Ishikawa (cell line): ENCODE data around the gene MVD.

Experiments used
- CEBPB ChIP-seq: IDR thresholded peaks from 2 replicates; pipeline ENCODE4 v1.6.1; 2012
- CREB1 ChIP-seq: IDR thresholded peaks from 2 replicates; pipeline ENCODE4 v1.6.1; 2012; ENCODE audit warnings: low read depth
- EGR1 ChIP-seq: IDR thresholded peaks from 2 replicates; pipeline ENCODE4 v1.6.1; 2012
- EP300 ChIP-seq: IDR thresholded peaks from 2 replicates; pipeline ENCODE4 v1.6.1; 2012; ENCODE audit warnings: borderline replicate concordance
- FOXM1 ChIP-seq: IDR thresholded peaks from 2 replicates; pipeline ENCODE4 v1.6.1; 2012; ENCODE audit warnings: low read depth, borderline replicate concordance
- NFIC ChIP-seq: IDR thresholded peaks from 2 replicates; pipeline ENCODE4 v1.6.1; 2012
- RAD21 ChIP-seq: IDR thresholded peaks from 2 replicates; pipeline ENCODE4 v1.6.1; 2012; ENCODE audit warnings: low read depth
- TAF1 ChIP-seq: IDR thresholded peaks from 2 replicates; pipeline ENCODE4 v1.6.1; 2012; ENCODE audit warnings: low read depth, mild to moderate bottlenecking
- TCF12 ChIP-seq: IDR thresholded peaks from 2 replicates; pipeline ENCODE4 v1.6.1; 2012; ENCODE audit warnings: low read depth
- TEAD4 ChIP-seq: IDR thresholded peaks from 2 replicates; pipeline ENCODE4 v1.6.1; 2012
- YY1 ChIP-seq: IDR thresholded peaks from 2 replicates; pipeline ENCODE4 v1.6.1; 2012; ENCODE audit warnings: low read depth
- ZBTB7A ChIP-seq: IDR thresholded peaks from 2 replicates; pipeline ENCODE4 v1.6.1; 2012; ENCODE audit warnings: low read depth
- TF ChIP-seq, protein P1 (sequence below): IDR thresholded peaks from 2 replicates; pipeline ENCODE4 v1.6.1; 2012
- TF ChIP-seq, protein P2 (sequence below): IDR thresholded peaks from 2 replicates; pipeline ENCODE4 v1.6.1; 2012; ENCODE audit warnings: low read depth, mild to moderate bottlenecking
- TF ChIP-seq, protein P3 (sequence below): IDR thresholded peaks from 2 replicates; pipeline ENCODE4 v1.6.1; 2012

The MVD gene

DNA sequence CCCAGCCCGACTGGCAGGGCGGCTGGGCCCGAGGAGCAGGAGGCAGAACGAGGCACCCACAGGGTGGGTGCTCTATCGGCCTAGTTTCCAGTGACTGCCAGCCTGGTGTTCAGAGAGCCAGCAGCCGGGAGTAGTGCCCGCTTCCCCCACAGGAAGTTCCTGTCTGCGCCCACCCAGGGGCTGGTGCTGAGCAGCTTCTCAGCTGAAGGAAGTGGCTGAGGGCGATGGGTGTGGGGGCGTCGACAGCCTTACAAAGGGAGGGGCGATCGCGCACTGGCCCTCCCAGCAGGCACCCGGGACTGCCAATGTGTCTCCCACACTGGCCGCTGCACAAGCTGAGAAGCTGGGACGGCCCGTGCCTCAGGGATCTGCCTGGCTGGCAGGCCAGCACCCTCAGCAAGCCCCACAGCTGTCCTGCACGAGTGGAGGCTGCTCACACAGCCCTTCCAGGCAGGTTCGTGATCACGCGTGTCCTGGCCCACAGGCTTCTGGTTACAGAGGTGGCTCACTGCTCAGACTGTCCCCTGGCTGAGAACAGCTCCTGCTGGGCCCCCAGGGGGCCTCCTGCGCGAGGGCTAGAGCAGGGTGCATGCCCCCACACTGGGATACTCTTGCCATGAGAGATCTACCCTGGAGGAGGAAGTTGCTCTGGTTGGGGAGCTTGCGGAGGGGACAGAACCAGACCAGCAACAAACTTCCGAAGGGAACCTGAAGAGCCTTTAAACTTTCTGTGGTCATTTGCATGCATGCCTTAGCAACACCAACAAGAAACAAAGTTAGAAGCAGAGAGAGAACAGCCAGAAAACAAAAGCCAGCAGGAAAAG lies 40.8 kb upstream of the MVD start:
- TF ChIP-seq EGR1 (no peak), YY1 (no peak)

DNA sequence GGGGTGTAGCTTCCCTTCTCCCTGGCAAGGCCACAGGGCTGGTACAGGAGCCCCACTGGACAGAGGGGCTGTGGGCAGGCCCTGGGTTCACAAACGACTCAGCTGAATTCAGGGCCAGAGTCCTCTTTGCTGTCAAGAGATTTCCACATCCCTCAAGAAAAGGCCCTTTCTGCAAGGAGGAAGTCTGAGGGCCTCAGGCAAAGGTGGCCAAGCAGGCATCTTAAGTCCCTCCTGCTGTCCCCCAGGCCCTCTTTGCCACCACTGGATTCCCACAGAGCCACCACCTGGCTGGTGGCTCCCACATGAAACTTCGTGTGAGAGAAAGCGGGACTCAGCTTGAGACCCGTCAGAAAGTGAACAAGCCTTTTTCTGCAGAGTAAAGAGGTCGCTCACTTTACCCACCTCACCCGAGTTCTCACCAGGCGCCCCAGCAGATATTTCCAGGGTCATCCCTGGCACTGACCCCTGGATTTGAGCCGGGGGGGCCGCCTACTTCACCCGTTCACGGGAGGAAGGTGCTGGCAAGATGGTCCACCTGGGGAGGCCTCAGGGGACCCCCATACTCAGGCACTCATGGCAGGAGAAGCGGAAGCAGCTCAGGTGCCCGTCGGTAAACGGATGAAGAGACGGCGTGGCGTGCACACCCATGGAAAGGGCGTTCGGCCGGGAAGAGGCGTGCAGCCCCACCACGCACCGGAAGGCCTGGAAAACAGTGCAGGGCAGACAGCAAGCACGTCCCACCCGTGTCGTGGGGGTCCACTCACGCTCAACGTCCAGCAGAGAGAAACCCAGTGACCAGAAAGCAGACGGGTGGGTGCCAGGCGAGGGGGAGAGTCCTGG lies 39.7 kb upstream of the MVD start:
- TF ChIP-seq CREB1 (no peak), CEBPB (no peak), YY1 (no peak), FOXM1 (no peak), TEAD4 (no peak), EP300 (no peak), RAD21 (no peak), TAF1 (no peak), NFIC (no peak), TCF12 (no peak), EGR1 (no peak), ZBTB7A (no peak)
- TF ChIP-seq, protein P1, sequence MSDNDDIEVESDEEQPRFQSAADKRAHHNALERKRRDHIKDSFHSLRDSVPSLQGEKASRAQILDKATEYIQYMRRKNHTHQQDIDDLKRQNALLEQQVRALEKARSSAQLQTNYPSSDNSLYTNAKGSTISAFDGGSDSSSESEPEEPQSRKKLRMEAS, result no peak
- TF ChIP-seq, protein P2, sequence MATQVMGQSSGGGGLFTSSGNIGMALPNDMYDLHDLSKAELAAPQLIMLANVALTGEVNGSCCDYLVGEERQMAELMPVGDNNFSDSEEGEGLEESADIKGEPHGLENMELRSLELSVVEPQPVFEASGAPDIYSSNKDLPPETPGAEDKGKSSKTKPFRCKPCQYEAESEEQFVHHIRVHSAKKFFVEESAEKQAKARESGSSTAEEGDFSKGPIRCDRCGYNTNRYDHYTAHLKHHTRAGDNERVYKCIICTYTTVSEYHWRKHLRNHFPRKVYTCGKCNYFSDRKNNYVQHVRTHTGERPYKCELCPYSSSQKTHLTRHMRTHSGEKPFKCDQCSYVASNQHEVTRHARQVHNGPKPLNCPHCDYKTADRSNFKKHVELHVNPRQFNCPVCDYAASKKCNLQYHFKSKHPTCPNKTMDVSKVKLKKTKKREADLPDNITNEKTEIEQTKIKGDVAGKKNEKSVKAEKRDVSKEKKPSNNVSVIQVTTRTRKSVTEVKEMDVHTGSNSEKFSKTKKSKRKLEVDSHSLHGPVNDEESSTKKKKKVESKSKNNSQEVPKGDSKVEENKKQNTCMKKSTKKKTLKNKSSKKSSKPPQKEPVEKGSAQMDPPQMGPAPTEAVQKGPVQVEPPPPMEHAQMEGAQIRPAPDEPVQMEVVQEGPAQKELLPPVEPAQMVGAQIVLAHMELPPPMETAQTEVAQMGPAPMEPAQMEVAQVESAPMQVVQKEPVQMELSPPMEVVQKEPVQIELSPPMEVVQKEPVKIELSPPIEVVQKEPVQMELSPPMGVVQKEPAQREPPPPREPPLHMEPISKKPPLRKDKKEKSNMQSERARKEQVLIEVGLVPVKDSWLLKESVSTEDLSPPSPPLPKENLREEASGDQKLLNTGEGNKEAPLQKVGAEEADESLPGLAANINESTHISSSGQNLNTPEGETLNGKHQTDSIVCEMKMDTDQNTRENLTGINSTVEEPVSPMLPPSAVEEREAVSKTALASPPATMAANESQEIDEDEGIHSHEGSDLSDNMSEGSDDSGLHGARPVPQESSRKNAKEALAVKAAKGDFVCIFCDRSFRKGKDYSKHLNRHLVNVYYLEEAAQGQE, result no peak
- TF ChIP-seq, protein P3, sequence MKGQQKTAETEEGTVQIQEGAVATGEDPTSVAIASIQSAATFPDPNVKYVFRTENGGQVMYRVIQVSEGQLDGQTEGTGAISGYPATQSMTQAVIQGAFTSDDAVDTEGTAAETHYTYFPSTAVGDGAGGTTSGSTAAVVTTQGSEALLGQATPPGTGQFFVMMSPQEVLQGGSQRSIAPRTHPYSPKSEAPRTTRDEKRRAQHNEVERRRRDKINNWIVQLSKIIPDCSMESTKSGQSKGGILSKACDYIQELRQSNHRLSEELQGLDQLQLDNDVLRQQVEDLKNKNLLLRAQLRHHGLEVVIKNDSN, result no peak

DNA sequence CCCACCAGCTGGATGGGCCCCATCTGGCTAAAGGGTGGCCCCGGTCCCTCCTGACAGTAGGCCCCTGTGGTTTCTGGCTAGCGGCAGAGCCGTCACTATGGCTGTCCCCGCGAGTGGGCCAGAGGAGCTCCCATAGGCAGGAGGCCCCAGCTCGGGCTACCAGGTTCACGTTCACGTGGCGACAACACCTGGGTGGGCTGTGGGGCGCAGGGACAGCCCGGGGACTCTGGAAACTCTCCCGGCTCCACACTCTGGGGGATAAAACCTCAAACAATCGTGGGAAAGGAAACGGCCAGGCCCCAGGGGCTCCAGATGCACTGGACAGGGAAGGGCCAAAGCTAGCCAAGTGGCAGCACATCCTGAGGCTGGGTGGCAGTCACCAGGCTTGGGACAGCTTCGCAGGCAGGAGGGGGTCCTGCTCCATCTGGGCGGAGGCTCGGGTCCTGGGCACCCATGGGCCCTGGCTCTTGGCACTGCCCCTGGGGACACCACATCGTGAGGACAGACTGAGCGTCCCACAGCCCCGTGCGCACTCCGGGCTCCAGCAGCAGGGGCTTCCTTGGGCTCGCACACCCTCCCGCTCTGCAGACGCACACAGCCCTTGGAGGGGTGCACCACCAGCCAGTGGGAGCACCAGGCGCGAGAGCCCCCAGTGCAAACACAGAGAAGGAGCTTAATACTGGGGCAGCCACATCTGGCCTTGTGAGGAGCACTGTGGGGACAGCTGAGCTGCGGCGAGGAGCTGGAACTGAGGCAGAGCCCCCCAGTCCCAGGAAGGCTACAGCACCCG lies 38.9 kb upstream of the MVD start:
- TF ChIP-seq TEAD4 (no peak), EP300 (no peak), FOXM1 (no peak), NFIC (no peak), TCF12 (no peak), EGR1 (no peak), ZBTB7A (no peak), RAD21 (no peak), CEBPB (no peak), YY1 (no peak), CREB1 (no peak)
- TF ChIP-seq, protein P1, result no peak

DNA sequence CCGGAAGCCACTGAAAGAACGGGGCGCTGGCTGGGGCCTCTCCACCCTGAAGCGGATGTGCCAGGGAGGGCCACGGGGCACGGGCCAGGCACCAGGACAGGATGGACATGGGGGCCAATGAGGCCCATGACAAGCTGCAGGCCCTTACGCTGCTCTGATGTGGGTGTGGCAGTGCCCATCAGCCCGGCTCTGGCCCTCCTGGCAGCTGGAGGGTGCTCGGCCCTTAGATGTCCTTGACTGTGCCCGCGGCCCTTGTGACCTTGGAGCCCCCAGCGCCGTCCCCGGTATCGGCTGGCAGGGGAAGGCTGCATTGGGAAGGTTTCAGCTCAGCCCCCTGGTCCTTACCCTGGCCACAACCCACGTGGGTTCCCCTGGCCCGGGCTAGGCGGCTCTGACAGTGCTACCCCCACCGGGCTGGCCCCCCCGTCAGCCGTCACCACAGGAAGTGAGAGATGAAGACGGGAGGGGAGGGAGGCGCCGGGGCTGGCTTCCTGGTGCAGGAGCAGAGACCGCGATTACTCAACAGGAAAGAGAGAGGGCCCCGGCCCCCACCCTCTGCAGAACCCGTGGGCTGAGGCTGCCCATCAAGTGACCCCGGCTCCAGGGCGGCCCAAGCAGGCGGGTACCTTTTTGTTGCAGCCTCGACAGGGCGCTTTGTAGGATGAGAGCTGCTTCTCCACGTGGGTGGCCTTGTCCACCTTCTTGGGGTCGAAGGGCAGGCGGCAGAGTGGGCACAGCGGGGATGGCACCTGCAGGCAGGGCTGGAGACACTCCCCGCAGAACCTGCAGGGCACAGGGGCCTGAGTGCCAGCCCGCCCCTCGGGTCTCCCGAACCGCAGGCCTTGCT lies 38.0 kb upstream of the MVD start:
- TF ChIP-seq RAD21 (no peak), EP300 (no peak), ZBTB7A (no peak), TAF1 (no peak), TCF12 (no peak), CEBPB (no peak), CREB1 (no peak), EGR1 (no peak), NFIC (no peak), YY1 (no peak)
- TF ChIP-seq, protein P3, result no peak

DNA sequence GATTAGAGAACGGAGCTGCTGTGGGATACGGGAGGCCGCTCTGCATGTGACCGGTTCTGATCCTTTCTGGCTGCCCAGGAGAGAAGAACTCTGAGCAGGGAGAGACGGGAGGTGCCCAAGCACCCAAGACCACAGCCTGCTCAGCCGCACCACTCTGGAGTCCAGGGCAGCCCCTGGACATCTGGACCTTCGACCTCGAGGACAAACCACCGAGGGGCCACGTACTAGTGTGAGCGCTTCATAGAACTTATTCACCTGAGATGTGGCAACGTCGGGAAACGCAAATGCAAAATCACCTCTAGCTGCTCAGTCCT lies 37.4 kb upstream of the MVD start:
- TF ChIP-seq, protein P2, result no peak
- TF ChIP-seq CREB1, result no peak
- no peak for TF ChIP-seq RAD21
- TF ChIP-seq EP300, result no peak
- TF ChIP-seq CEBPB, result no peak
- no peak for TF ChIP-seq YY1
- TF ChIP-seq TEAD4, result no peak
